Mesenchymal stem cell (in vitro differentiated cells and primary cell): ENCODE data around the gene TMEM51.

Source experiments
- DNase-seq: peaks from one replicate; pipeline ENCODE4 v3.0.0-alpha.2; 2013
- H2AFZ ChIP-seq: one replicate; pipeline ENCODE4 v1.6.1; 2013; ENCODE audit warnings: low read depth, mild to moderate bottlenecking, control low read depth, inconsistent platforms, low read length, moderate library complexity
- H2AK5ac ChIP-seq: 2 replicates; pipeline ENCODE4 v1.6.1; 2013; ENCODE audit warnings: low read length, moderate library complexity, mild to moderate bottlenecking, inconsistent platforms; ENCODE audit not compliant: severe bottlenecking
- H2BK120ac ChIP-seq: one replicate; pipeline ENCODE4 v1.6.1; 2013; ENCODE audit warnings: low read depth, mild to moderate bottlenecking, inconsistent platforms, low read length, moderate library complexity
- H2BK12ac ChIP-seq, 2 experiments: one replicate each; pipeline ENCODE4 v1.6.1; 2013; ENCODE audit warnings: inconsistent platforms in 2 of 2, low read length in 2 of 2, mild to moderate bottlenecking in 2 of 2, moderate library complexity in 2 of 2, control low read depth in 1 of 2
- H2BK15ac ChIP-seq: one replicate; pipeline ENCODE4 v1.6.1; 2013; ENCODE audit warnings: mild to moderate bottlenecking, low read depth, inconsistent platforms; ENCODE audit not compliant: poor library complexity, severe bottlenecking
- H2BK5ac ChIP-seq: 2 replicates; pipeline ENCODE4 v1.6.1; 2013; ENCODE audit warnings: low read depth, mild to moderate bottlenecking, low read length, control low read depth, inconsistent platforms; ENCODE audit not compliant: poor library complexity, severe bottlenecking
- H3K14ac ChIP-seq, 2 experiments: one replicate each; pipeline ENCODE4 v1.6.1; 2013; ENCODE audit warnings: inconsistent platforms in 2 of 2, low read length in 2 of 2, control low read depth in 1 of 2, mild to moderate bottlenecking in 1 of 2, moderate library complexity in 1 of 2
- H3K18ac ChIP-seq, 2 experiments: one replicate each; pipeline ENCODE4 v1.6.1; 2013; ENCODE audit warnings: inconsistent platforms in 2 of 2, low read length in 2 of 2, control low read depth in 1 of 2, low read depth in 1 of 2, mild to moderate bottlenecking in 1 of 2
- H3K23ac ChIP-seq, 2 experiments: one replicate each; pipeline ENCODE4 v1.6.1; 2013; ENCODE audit warnings: inconsistent platforms in 2 of 2, low read length in 2 of 2, mild to moderate bottlenecking in 2 of 2, moderate library complexity in 2 of 2, control low read depth in 1 of 2
- H3K27ac ChIP-seq: 2 replicates; pipeline ENCODE4 v1.5.1; 2013; ENCODE audit warnings: mild to moderate bottlenecking, moderate library complexity, low read length, control low read depth, inconsistent platforms; ENCODE audit not compliant: poor library complexity, severe bottlenecking
- H3K27me3 ChIP-seq, 2 experiments: 2 replicates each; pipeline versions ENCODE4 v1.6.1 to v1.7.0; 2013; ENCODE audit warnings: low read length in 2 of 2, mild to moderate bottlenecking in 2 of 2, moderate library complexity in 2 of 2, control low read depth in 1 of 2, inconsistent platforms in 1 of 2; ENCODE audit not compliant: control insufficient read depth in 1 of 2, insufficient read depth in 1 of 2
- H3K36me3 ChIP-seq, 2 experiments: 2 replicates each; pipeline versions ENCODE4 v1.6.1 to v1.7.0; 2013; ENCODE audit warnings: low read length in 2 of 2, control low read depth in 1 of 2, inconsistent platforms in 1 of 2, low read depth in 1 of 2, mild to moderate bottlenecking in 1 of 2; ENCODE audit not compliant: insufficient read depth in 2 of 2, control insufficient read depth in 1 of 2
- H3K4ac ChIP-seq, 2 experiments: one replicate each; pipeline ENCODE4 v1.6.1; 2013; ENCODE audit warnings: inconsistent platforms in 2 of 2, low read length in 2 of 2, mild to moderate bottlenecking in 2 of 2, moderate library complexity in 2 of 2, control low read depth in 1 of 2, low read depth in 1 of 2
- H3K4me1 ChIP-seq: 2 replicates; pipeline ENCODE4 v1.6.1; 2013; ENCODE audit warnings: low read depth, low read length, control low read depth; ENCODE audit not compliant: control insufficient read depth, insufficient read depth
- H3K4me2 ChIP-seq: 2 replicates; pipeline ENCODE4 v1.6.1; 2013; ENCODE audit warnings: low read length, mild to moderate bottlenecking, inconsistent platforms; ENCODE audit not compliant: poor library complexity, severe bottlenecking
- H3K4me3 ChIP-seq, 2 experiments: 2 replicates each; pipeline versions ENCODE4 v1.5.1 to v1.7.0; 2013; ENCODE audit warnings: low read length in 2 of 2, mild to moderate bottlenecking in 2 of 2, control low read depth in 1 of 2, low read depth in 1 of 2; ENCODE audit not compliant: insufficient read depth in 1 of 2
- H3K79me1 ChIP-seq: replicated peaks from 2 replicates; pipeline ENCODE4 v1.6.1; 2013; ENCODE audit warnings: mild to moderate bottlenecking, control low read depth, low read length, inconsistent platforms; ENCODE audit not compliant: poor library complexity, severe bottlenecking
- H3K9ac ChIP-seq: 2 replicates; pipeline ENCODE4 v1.7.0; 2013; ENCODE audit warnings: mild to moderate bottlenecking, low read length, moderate library complexity
- H3K9me3 ChIP-seq: 2 replicates; pipeline ENCODE4 v1.7.0; 2013; ENCODE audit warnings: mild to moderate bottlenecking, low read length; ENCODE audit not compliant: control insufficient read depth
- H4K8ac ChIP-seq: one replicate; pipeline ENCODE4 v1.6.1; 2013; ENCODE audit warnings: inconsistent platforms, mild to moderate bottlenecking, low read length, moderate library complexity
- H4K91ac ChIP-seq: one replicate; pipeline ENCODE4 v1.6.1; 2013; ENCODE audit warnings: mild to moderate bottlenecking, low read length, inconsistent platforms
- WGBS: methylation state at CpG from one replicate; pipeline ENCODE4 v1.1.7; 2013; ENCODE audit warnings: mixed read lengths; 5-methylcytosine and 5-hydroxymethylcytosine counted together

The TMEM51 gene

GRCh38 chr1:15113146-15113545, 40.4 kb upstream of the TMEM51 start:
- no peak overlapping the region for H3K4me2 ChIP-seq
- WGBS, result 75% methylated on average over 2 of the region's 5 CpGs
- H3K27me3 ChIP-seq, result peaks cover 10 to 30% of the 10 kb centered on the region in 2 experiments
- no peaks in the 10 kb centered on the region for H3K36me3 ChIP-seq
- no peak overlapping the region for H4K91ac ChIP-seq
- no peak overlapping the region for H3K23ac ChIP-seq
- no peak overlapping the region for H4K8ac ChIP-seq
- H3K18ac ChIP-seq, result no peak overlapping the region
- no peaks in the 10 kb centered on the region for H3K9me3 ChIP-seq
- no peak overlapping the region for H2BK120ac ChIP-seq
- no peak overlapping the region for H2BK15ac ChIP-seq
- no peak overlapping the region for H3K14ac ChIP-seq
- no peak overlapping the region for H2BK5ac ChIP-seq
- no peak overlapping the region for H2AFZ ChIP-seq
- H3K4me1 ChIP-seq, result peaks cover 10% of the 10 kb centered on the region
- DNase-seq, result no peak
- no peak overlapping the region for H3K4me3 ChIP-seq
- no peak overlapping the region for H3K27ac ChIP-seq
- H3K4ac ChIP-seq, result no peak overlapping the region
- H3K79me1 ChIP-seq, result no peaks in the 10 kb centered on the region
- no peak overlapping the region for H2AK5ac ChIP-seq
- H2BK12ac ChIP-seq, result no peak overlapping the region
- no peak overlapping the region for H3K9ac ChIP-seq

GRCh38 chr1:15114884-15115283, 38.7 kb upstream of the TMEM51 start:
- no peak overlapping the region for H4K8ac ChIP-seq
- H3K4me2 ChIP-seq, result no peak overlapping the region
- no peak overlapping the region for H2BK5ac ChIP-seq
- H3K14ac ChIP-seq, result no peak overlapping the region
- H2AK5ac ChIP-seq, result no peak overlapping the region
- no peak for DNase-seq
- no peak overlapping the region for H3K4me3 ChIP-seq
- H3K9me3 ChIP-seq, result no peaks in the 10 kb centered on the region
- H3K27me3 ChIP-seq, result peaks cover 21 to 34% of the 10 kb centered on the region in 2 experiments
- no peak overlapping the region for H2BK15ac ChIP-seq
- no peak overlapping the region for H3K9ac ChIP-seq
- H3K79me1 ChIP-seq, result no peaks in the 10 kb centered on the region
- no peak overlapping the region for H4K91ac ChIP-seq
- H2BK120ac ChIP-seq, result no peak overlapping the region
- no peak overlapping the region for H3K23ac ChIP-seq
- WGBS, result 90% methylated on average over 13 of the region's 13 CpGs
- peaks cover 10% of the 10 kb centered on the region for H3K4me1 ChIP-seq
- H3K18ac ChIP-seq, result no peak overlapping the region
- no peak overlapping the region for H2BK12ac ChIP-seq
- H3K4ac ChIP-seq, result no peak overlapping the region
- no peak overlapping the region for H3K27ac ChIP-seq
- H3K36me3 ChIP-seq, result no peaks in the 10 kb centered on the region
- no peak overlapping the region for H2AFZ ChIP-seq

DNA sequence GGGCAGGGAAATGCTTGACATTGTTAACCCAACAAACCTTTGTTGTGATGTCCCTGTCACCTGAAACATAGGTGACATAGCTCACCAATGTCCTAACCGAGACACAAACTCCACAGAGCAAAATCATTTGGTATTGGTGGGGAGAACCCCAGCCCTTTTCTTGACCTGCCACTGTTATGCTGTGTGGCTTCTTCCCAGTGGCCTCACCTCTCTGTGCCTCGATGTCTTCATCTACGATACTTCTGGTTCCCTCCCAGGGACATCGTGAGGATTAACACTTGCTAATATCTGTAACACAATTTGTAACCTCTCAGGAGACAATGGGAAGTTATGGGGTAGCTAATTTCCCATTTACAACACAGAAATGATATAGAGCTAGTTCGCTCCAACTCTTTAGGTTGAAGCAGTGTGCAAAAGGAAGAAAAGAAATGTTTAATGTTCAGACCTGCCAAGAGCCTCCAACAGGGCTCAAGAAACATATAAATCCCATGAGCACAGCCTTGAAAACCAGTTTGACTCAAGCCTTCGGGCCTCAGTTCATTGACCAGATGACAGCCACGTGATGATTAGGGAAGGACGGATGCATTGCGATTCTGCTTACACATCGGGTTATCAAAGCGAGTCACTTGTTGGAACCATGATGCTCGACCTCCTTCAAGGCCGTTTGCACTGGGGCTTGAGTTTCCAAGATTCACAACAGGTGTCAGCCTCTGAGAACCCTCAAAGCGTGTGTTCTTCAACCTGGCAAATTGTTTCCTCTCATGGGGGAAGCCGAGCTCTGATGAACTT, 37.8 kb upstream of the TMEM51 start:
- peaks cover 10% of the 10 kb centered on the region for H3K4me1 ChIP-seq
- H3K9me3 ChIP-seq, result no peaks in the 10 kb centered on the region
- no peak overlapping the region for H2AFZ ChIP-seq
- H3K27me3 ChIP-seq, result peaks cover 30 to 42% of the 10 kb centered on the region in 2 experiments
- no peak overlapping the region for H2AK5ac ChIP-seq
- H3K4ac ChIP-seq, result no peak overlapping the region
- H2BK5ac ChIP-seq, result no peak overlapping the region
- no peak overlapping the region for H3K27ac ChIP-seq
- no peak overlapping the region for H3K9ac ChIP-seq
- no peak overlapping the region for H3K23ac ChIP-seq
- no peak overlapping the region for H3K4me2 ChIP-seq
- no peak overlapping the region for H3K14ac ChIP-seq
- no peak overlapping the region for H4K91ac ChIP-seq
- DNase-seq, result no peak
- H3K79me1 ChIP-seq, result no peaks in the 10 kb centered on the region
- no peak overlapping the region for H3K4me3 ChIP-seq
- H3K18ac ChIP-seq, result no peak overlapping the region
- H3K36me3 ChIP-seq, result no peaks in the 10 kb centered on the region
- H2BK15ac ChIP-seq, result no peak overlapping the region
- no peak overlapping the region for H4K8ac ChIP-seq
- 90% methylated on average over 12 of the region's 15 CpGs for WGBS
- no peak overlapping the region for H2BK12ac ChIP-seq
- H2BK120ac ChIP-seq, result no peak overlapping the region

GRCh38 chr1:15116966-15117365, 36.6 kb upstream of the TMEM51 start:
- 84% methylated on average over 5 of the region's 5 CpGs for WGBS
- no peak overlapping the region for H4K8ac ChIP-seq

More at GRCh38 chr1:15116966-15117365, 36.6 kb upstream of the TMEM51 start:
- Histone ChIP-seq H3K14ac (no peak overlapping the region), H2BK120ac (no peak overlapping the region), H2BK5ac (no peak overlapping the region), H3K9ac (no peak overlapping the region), H3K23ac (no peak overlapping the region), H3K4me2 (no peak overlapping the region), H3K4me1 (peaks cover 8% of the 10 kb centered on the region), H2AFZ (no peak overlapping the region), H3K4me3 (no peak overlapping the region), H3K9me3 (no peaks in the 10 kb centered on the region), H3K27ac (no peak overlapping the region), H3K18ac (no peak overlapping the region), H3K27me3 (peaks cover 39 to 50% of the 10 kb centered on the region in 2 experiments), H3K36me3 (no peaks in the 10 kb centered on the region), H3K4ac (no peak overlapping the region), H3K79me1 (no peaks in the 10 kb centered on the region), H2BK12ac (no peak overlapping the region), H2AK5ac (no peak overlapping the region), H4K91ac (no peak overlapping the region), H2BK15ac (no peak overlapping the region)
- no peak for DNase-seq
